ENCODE results near the gene ISX.

ISX gene

DNA sequence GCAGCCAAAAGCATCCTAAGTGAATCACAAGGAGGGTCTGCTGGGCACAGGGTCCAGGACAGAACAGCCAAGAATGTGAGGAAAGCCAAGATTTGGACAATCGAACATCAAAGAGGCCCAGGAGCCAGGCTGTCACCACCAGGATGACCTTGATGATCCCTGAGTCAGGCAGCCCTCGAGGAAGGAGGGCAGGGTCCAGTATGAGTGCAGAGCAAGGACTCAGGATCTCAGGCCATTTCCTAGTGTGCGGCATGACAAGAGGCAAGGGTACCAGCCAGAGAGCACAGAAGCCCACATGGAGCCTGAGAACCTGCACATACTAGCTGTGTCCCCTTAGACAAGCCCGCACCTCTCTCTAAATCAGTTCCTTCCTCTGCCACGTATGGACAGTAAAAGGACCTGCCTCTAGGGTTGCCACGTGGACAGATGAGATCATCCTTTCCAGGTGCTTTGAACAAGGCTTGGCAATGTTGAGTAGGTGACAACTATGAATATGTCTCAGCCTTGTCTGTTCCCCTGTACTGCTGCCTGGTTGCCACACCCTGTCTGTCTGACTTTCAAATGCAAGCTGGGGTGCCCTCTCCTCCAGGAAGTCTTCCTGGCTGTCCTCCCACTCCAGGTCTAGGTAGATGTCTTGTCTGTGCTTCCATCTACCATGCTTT, 32.2 kb upstream of the ISX start:
- Histone ChIP-seq H3K36me3 (ENCODE audit: low read depth) (no peaks in the 10 kb centered on the region), H3K27me3 (ENCODE audit: insufficient read depth, poor library complexity, severe bottlenecking) (no peaks in the 10 kb centered on the region), H3K9me3 (ENCODE audit: severe bottlenecking) (no peaks in the 10 kb centered on the region), H3K4me1 (ENCODE audit: insufficient read depth, poor library complexity, severe bottlenecking) (no peaks in the 10 kb centered on the region), H3K27ac (ENCODE audit: poor library complexity, severe bottlenecking) (no peak overlapping the region), H3K4me3 (ENCODE audit: severe bottlenecking) (no peak overlapping the region)
- no peak for DNase-seq (ENCODE audit: low spot score)
- TF ChIP-seq CTCF (IDR thresholded peaks at IDR 0.05; ENCODE audit: poor library complexity, severe bottlenecking) = no peak
- no peak for ATAC-seq (ENCODE audit: low read depth)

- no peak overlapping the region for H3K27ac ChIP-seq (ENCODE audit: poor library complexity, severe bottlenecking)
- no peaks in the 10 kb centered on the region for H3K27me3 ChIP-seq (ENCODE audit: insufficient read depth, poor library complexity, severe bottlenecking)
- ATAC-seq (ENCODE audit: low read depth) = no peak
- no peaks in the 10 kb centered on the region for H3K9me3 ChIP-seq (ENCODE audit: severe bottlenecking)
- H3K4me3 ChIP-seq (ENCODE audit: severe bottlenecking) = no peak overlapping the region
- no peak for TF ChIP-seq CTCF (IDR thresholded peaks at IDR 0.05; ENCODE audit: poor library complexity, severe bottlenecking)
- no peaks in the 10 kb centered on the region for H3K36me3 ChIP-seq (ENCODE audit: low read depth)
- H3K4me1 ChIP-seq (ENCODE audit: insufficient read depth, poor library complexity, severe bottlenecking) = no peaks in the 10 kb centered on the region
- no peak for DNase-seq (ENCODE audit: low spot score)
Measured at GRCh38 chr22:35034963-35035362, 31.0 kb upstream of the ISX start.

DNA sequence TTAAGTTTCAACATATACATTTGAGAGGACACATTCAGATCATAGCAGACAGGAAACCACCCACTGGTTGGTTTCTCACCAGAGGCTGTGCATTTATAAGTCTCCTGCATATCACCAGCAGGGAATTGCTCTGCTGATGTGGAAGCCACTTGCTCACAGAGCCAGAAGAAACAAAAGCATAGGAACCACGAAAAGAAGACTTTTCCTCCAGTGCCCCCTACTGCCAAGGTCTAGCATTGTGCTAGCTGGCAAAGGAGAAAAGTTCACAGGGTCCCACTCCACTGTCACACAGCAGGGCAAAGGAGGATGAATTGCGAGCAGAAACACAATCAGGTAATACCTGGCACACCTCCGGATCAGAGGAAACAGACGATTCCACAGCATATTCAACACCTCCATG, 28.9 kb upstream of the ISX start:
- H3K4me3 ChIP-seq (ENCODE audit: severe bottlenecking) = no peak overlapping the region
- H3K27ac ChIP-seq (ENCODE audit: poor library complexity, severe bottlenecking) = no peak overlapping the region
- H3K4me1 ChIP-seq (ENCODE audit: insufficient read depth, poor library complexity, severe bottlenecking) = no peaks in the 10 kb centered on the region
- H3K9me3 ChIP-seq (ENCODE audit: severe bottlenecking) = no peaks in the 10 kb centered on the region
- H3K27me3 ChIP-seq (ENCODE audit: insufficient read depth, poor library complexity, severe bottlenecking) = no peaks in the 10 kb centered on the region
- H3K36me3 ChIP-seq (ENCODE audit: low read depth) = no peaks in the 10 kb centered on the region
- DNase-seq (ENCODE audit: low spot score) (no peak), ATAC-seq (ENCODE audit: low read depth) (no peak)
- TF ChIP-seq CTCF (IDR thresholded peaks at IDR 0.05; ENCODE audit: poor library complexity, severe bottlenecking) = no peak

- no peak overlapping the region for H3K4me3 ChIP-seq (ENCODE audit: severe bottlenecking)
- H3K4me1 ChIP-seq (ENCODE audit: insufficient read depth, poor library complexity, severe bottlenecking) = no peaks in the 10 kb centered on the region
- ATAC-seq (ENCODE audit: low read depth) (no peak), DNase-seq (ENCODE audit: low spot score) (no peak)
- no peaks in the 10 kb centered on the region for H3K9me3 ChIP-seq (ENCODE audit: severe bottlenecking)
- TF ChIP-seq CTCF (IDR thresholded peaks at IDR 0.05; ENCODE audit: poor library complexity, severe bottlenecking) = no peak
- no peaks in the 10 kb centered on the region for H3K36me3 ChIP-seq (ENCODE audit: low read depth)
- H3K27me3 ChIP-seq (ENCODE audit: insufficient read depth, poor library complexity, severe bottlenecking) = no peaks in the 10 kb centered on the region
- no peak overlapping the region for H3K27ac ChIP-seq (ENCODE audit: poor library complexity, severe bottlenecking)
Measured at GRCh38 chr22:35039625-35040024, 26.3 kb upstream of the ISX start.

DNA sequence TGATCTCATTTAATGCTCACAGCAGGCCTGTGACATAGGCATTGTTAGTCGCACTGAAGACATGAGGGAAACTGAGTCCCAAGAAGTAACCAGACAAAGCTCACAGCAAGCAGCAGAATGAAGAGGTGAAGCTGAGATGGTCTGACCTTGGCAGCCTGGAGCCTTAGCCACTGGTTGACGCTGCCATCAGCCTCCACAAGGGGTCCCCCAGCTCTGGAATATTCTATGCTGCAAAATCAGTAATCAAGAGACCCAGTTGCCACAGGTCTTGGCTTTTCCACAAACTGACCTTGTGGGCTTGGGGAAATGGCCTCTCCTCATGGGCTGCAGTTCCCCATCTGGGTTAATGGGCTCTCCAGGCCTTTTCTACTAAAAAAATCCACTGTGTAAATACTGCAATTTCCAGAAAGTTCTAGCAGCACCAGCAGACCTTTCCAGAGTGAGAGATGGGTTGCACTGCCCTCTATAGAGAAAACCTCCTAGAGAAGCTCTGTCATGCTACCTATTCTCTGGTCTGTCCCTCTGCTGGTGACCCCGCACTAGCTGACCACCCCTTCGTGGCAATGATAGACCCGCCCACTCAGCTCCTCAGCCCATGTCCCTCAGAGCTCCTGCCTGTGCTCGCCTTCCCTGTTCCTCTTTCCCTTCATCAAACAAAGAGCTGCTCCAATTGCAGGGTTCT, 22.6 kb upstream of the ISX start:
- Histone ChIP-seq H3K4me1 (ENCODE audit: insufficient read depth, poor library complexity, severe bottlenecking) (no peaks in the 10 kb centered on the region), H3K36me3 (ENCODE audit: low read depth) (no peaks in the 10 kb centered on the region), H3K4me3 (ENCODE audit: severe bottlenecking) (no peak overlapping the region), H3K9me3 (ENCODE audit: severe bottlenecking) (peaks cover 2% of the 10 kb centered on the region), H3K27ac (ENCODE audit: poor library complexity, severe bottlenecking) (no peak overlapping the region), H3K27me3 (ENCODE audit: insufficient read depth, poor library complexity, severe bottlenecking) (no peaks in the 10 kb centered on the region)
- peak; percentile 35 for TF ChIP-seq CTCF (IDR thresholded peaks at IDR 0.05; ENCODE audit: poor library complexity, severe bottlenecking)
- ATAC-seq (ENCODE audit: low read depth) = no peak
- DNase-seq (ENCODE audit: low spot score) = no peak

Measured in RWPE2 (cell line).